ENCODE data around the gene KATNAL1. TPM values are rescaled to one million over a fixed set of nuclear protein-coding genes. Genes with fewer than 3 reads are reported as not detected.

The KATNAL1 gene
- total RNA-seq, 1 experiment from 2014 or later: 14.2 TPM

GRCh38 chr13:30186634-30187415, 120.5 kb downstream of the KATNAL1 start (continued):
- TF ChIP-seq ZNF219 (CRISPR knock-in tag; IDR thresholded peaks at IDR 0.05; ENCODE audit: borderline replicate concordance) (no peak), RORB (CRISPR knock-in tag; IDR thresholded peaks at IDR 0.05) (no peak), GRHL2 (CRISPR knock-in tag; IDR thresholded peaks at IDR 0.05; ENCODE audit: insufficient replicate concordance, severe bottlenecking) (no peak)

DNA sequence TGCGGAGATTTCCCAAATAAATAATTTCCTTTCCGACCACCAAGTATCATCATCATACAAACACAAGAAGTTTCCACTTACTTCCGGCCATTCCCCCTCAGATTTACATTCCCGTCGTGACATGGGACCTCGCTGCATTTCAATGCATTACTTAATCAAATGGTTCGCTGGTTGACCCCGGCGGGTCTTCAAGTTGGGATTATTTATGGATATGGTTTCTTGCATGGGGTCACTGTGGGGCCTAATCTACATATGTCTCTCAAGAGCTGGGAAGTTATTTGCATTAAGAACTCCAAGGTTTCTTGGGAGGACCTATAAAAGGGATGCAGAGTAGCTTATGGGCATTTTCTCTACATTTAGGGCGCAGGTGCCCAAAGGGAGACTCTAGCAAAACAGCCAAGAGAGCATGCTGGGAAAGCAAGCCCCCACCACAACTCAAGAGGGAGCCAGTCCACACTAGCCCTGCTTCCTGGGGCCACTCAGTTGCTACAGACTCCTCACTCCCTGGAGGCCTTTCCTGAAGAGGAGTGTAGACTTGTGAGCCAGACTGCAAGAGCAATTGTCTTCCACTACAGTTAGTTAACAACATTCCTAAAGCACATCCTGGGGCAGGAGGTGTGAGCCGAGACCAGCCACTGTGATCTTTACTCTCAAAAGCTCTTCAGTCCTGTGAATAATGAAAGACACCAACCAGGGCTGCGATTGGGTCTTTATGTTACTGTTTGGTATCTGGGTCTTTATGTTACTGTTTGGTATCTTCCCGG, 125.3 kb downstream of the KATNAL1 start:
- ATAC-seq: peak; percentile 86
- no peaks in the 10 kb centered on the region for H3K27me3 Mint-ChIP-seq (ENCODE audit: low read depth)
- POLR2A ChIA-PET: no interaction called here
- no peak overlapping the region for H3K4me3 Mint-ChIP-seq
- H3K4me1 Mint-ChIP-seq: peaks cover 30% of the 10 kb centered on the region
- H3K36me3 Mint-ChIP-seq: 0 out of 2 replicates have a peak, but pooled peaks cover 2% of the 10 kb centered on the region
- peaks cover 14% of the 10 kb centered on the region for H3K9me3 Mint-ChIP-seq
- H3K27ac Mint-ChIP-seq: no peak overlapping the region
- no peak for DNase-seq (ENCODE audit: low spot score)
- no peak for TF ChIP-seq ATF1 (CRISPR knock-in tag; IDR thresholded peaks at IDR 0.05)
- TF ChIP-seq PRDM15 (CRISPR knock-in tag; IDR thresholded peaks at IDR 0.05): no peak
- TF ChIP-seq, protein P1, sequence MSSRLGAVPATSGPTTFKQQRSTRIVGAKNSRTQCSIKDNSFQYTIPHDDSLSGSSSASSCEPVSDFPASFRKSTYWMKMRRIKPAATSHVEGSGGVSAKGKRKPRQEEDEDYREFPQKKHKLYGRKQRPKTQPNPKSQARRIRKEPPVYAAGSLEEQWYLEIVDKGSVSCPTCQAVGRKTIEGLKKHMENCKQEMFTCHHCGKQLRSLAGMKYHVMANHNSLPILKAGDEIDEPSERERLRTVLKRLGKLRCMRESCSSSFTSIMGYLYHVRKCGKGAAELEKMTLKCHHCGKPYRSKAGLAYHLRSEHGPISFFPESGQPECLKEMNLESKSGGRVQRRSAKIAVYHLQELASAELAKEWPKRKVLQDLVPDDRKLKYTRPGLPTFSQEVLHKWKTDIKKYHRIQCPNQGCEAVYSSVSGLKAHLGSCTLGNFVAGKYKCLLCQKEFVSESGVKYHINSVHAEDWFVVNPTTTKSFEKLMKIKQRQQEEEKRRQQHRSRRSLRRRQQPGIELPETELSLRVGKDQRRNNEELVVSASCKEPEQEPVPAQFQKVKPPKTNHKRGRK (CRISPR knock-in tag; IDR thresholded peaks at IDR 0.05; ENCODE audit: borderline replicate concordance): no peak
- TF ChIP-seq ZNF423 (CRISPR knock-in tag; IDR thresholded peaks at IDR 0.05): no peak
- peak; percentile 89 for TF ChIP-seq EMX1 (CRISPR knock-in tag; IDR thresholded peaks at IDR 0.05)
- TF ChIP-seq, protein P2, sequence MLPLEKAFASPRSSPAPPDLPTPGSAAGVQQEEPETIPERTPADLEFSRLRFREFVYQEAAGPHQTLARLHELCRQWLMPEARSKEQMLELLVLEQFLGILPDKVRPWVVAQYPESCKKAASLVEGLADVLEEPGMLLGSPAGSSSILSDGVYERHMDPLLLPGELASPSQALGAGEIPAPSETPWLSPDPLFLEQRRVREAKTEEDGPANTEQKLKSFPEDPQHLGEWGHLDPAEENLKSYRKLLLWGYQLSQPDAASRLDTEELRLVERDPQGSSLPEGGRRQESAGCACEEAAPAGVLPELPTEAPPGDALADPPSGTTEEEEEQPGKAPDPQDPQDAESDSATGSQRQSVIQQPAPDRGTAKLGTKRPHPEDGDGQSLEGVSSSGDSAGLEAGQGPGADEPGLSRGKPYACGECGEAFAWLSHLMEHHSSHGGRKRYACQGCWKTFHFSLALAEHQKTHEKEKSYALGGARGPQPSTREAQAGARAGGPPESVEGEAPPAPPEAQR (CRISPR knock-in tag; IDR thresholded peaks at IDR 0.05): no peak
- 0 out of 2 replicates have a peak, but pooled peaks have one; percentile 35 for TF ChIP-seq ERG (CRISPR knock-in tag; IDR thresholded peaks at IDR 0.05)
- TF ChIP-seq AFF4 (CRISPR knock-in tag; IDR thresholded peaks at IDR 0.05; ENCODE audit: borderline replicate concordance): no peak
- TF ChIP-seq PRRX2 (CRISPR knock-in tag; IDR thresholded peaks at IDR 0.05): no peak
- TF ChIP-seq, protein P3, sequence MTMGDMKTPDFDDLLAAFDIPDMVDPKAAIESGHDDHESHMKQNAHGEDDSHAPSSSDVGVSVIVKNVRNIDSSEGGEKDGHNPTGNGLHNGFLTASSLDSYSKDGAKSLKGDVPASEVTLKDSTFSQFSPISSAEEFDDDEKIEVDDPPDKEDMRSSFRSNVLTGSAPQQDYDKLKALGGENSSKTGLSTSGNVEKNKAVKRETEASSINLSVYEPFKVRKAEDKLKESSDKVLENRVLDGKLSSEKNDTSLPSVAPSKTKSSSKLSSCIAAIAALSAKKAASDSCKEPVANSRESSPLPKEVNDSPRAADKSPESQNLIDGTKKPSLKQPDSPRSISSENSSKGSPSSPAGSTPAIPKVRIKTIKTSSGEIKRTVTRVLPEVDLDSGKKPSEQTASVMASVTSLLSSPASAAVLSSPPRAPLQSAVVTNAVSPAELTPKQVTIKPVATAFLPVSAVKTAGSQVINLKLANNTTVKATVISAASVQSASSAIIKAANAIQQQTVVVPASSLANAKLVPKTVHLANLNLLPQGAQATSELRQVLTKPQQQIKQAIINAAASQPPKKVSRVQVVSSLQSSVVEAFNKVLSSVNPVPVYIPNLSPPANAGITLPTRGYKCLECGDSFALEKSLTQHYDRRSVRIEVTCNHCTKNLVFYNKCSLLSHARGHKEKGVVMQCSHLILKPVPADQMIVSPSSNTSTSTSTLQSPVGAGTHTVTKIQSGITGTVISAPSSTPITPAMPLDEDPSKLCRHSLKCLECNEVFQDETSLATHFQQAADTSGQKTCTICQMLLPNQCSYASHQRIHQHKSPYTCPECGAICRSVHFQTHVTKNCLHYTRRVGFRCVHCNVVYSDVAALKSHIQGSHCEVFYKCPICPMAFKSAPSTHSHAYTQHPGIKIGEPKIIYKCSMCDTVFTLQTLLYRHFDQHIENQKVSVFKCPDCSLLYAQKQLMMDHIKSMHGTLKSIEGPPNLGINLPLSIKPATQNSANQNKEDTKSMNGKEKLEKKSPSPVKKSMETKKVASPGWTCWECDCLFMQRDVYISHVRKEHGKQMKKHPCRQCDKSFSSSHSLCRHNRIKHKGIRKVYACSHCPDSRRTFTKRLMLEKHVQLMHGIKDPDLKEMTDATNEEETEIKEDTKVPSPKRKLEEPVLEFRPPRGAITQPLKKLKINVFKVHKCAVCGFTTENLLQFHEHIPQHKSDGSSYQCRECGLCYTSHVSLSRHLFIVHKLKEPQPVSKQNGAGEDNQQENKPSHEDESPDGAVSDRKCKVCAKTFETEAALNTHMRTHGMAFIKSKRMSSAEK (CRISPR knock-in tag; IDR thresholded peaks at IDR 0.05; ENCODE audit: borderline replicate concordance): peak; percentile 90
- no peak for TF ChIP-seq SMAD4 (CRISPR knock-in tag; IDR thresholded peaks at IDR 0.05)
- 0 out of 2 replicates have a peak, but pooled peaks have one; percentile 45 for TF ChIP-seq JAZF1 (CRISPR knock-in tag; IDR thresholded peaks at IDR 0.05)
- peak; percentile 82; the same call in 1 of the 2 replicates for TF ChIP-seq NFATC4 (CRISPR knock-in tag; IDR thresholded peaks at IDR 0.05)
- TF ChIP-seq ZNF671 (CRISPR knock-in tag; IDR thresholded peaks at IDR 0.05): peak; percentile 60; the same call in 1 of the 2 replicates
- no peak for TF ChIP-seq NR3C1 (CRISPR knock-in tag; conservative IDR thresholded peaks at IDR 0.05; ENCODE audit: low read depth)
- CTCF ChIA-PET: no interaction called here

Data from WTC11 (cell line).